HEK293 (cell line): ENCODE results near the gene RELT.

Experiments used
- GLI4 ChIP-seq: fragments of 450-650 bp; formaldehyde crosslinking; IDR thresholded peaks from 2 replicates; pipeline ENCODE4 v1.5.1; 2016; ENCODE audit warnings: missing biosample characterization, missing genetic modification characterization
- HOXA7 ChIP-seq: sonication (generic); formaldehyde crosslinking; IDR thresholded peaks from 2 replicates; pipeline ENCODE4 v1.8.1; 2022; ENCODE audit warnings: missing genetic modification reagents, borderline replicate concordance
- IKZF3 ChIP-seq: fragments of 450-650 bp; IDR thresholded peaks from 2 replicates; pipeline ENCODE4 v1.5.0; 2018; ENCODE audit warnings: missing biosample characterization, mild to moderate bottlenecking, missing genetic modification characterization, moderate library complexity
- KLF1 ChIP-seq: fragments of 450-650 bp; formaldehyde crosslinking; IDR thresholded peaks from 2 replicates; pipeline ENCODE4 v1.5.1; 2016; ENCODE audit warnings: missing biosample characterization, missing genetic modification characterization
- PRDM1 ChIP-seq: fragments of 450-650 bp; formaldehyde crosslinking; IDR thresholded peaks from 2 replicates; pipeline ENCODE4; 2016; ENCODE audit warnings: missing biosample characterization, missing genetic modification characterization
- RBAK ChIP-seq: fragments of 450-650 bp; formaldehyde crosslinking; IDR thresholded peaks from 2 replicates; pipeline ENCODE4 v1.5.1; 2016; ENCODE audit warnings: missing biosample characterization, missing genetic modification characterization
- SCRT1 ChIP-seq: fragments of 450-650 bp; formaldehyde crosslinking; IDR thresholded peaks from 2 replicates; pipeline ENCODE4 v1.5.1; 2016; ENCODE audit warnings: missing biosample characterization, missing genetic modification characterization, borderline replicate concordance
- SETDB1 ChIP-seq: IDR thresholded peaks from one replicate; pipeline ENCODE4 v1.6.1; 2017; ENCODE audit warnings: mild to moderate bottlenecking, low read length, moderate library complexity, mixed read lengths; ENCODE audit not compliant: insufficient read length
- ZBTB17 ChIP-seq: fragments of 450-650 bp; formaldehyde crosslinking; IDR thresholded peaks from 2 replicates; pipeline ENCODE4 v1.5.1; 2016; ENCODE audit warnings: missing biosample characterization, missing genetic modification characterization
- ZBTB21 ChIP-seq: fragments of 450-650 bp; formaldehyde crosslinking; IDR thresholded peaks from 2 replicates; pipeline ENCODE4 v1.5.1; 2017; ENCODE audit warnings: missing biosample characterization, missing genetic modification characterization
- ZBTB8A ChIP-seq: fragments of 450-650 bp; formaldehyde crosslinking; IDR thresholded peaks from 2 replicates; pipeline ENCODE4 v1.5.1; 2016; ENCODE audit warnings: missing biosample characterization, missing genetic modification characterization
- ZFHX2 ChIP-seq: fragments of 450-650 bp; formaldehyde crosslinking; conservative IDR thresholded peaks from 2 replicates; pipeline ENCODE4 v1.5.1; 2016; ENCODE audit warnings: missing biosample characterization, missing genetic modification characterization
- ZIC2 ChIP-seq: fragments of 450-650 bp; formaldehyde crosslinking; IDR thresholded peaks from 2 replicates; pipeline ENCODE4 v1.5.1; 2016; ENCODE audit warnings: missing biosample characterization, missing genetic modification characterization
- ZNF133 ChIP-seq: fragments of 450-650 bp; formaldehyde crosslinking; IDR thresholded peaks from 2 replicates; pipeline ENCODE4 v1.5.1; 2016; ENCODE audit warnings: missing biosample characterization, missing genetic modification characterization
- ZNF350 ChIP-seq: fragments of 450-650 bp; formaldehyde crosslinking; IDR thresholded peaks from 2 replicates; pipeline ENCODE4 v1.5.0; 2017; ENCODE audit warnings: missing biosample characterization, mild to moderate bottlenecking, missing genetic modification characterization
- ZNF423 ChIP-seq: fragments of 450-650 bp; formaldehyde crosslinking; IDR thresholded peaks from 2 replicates; pipeline ENCODE4 v1.5.1; 2016; ENCODE audit warnings: missing biosample characterization, missing genetic modification characterization
- ZNF433 ChIP-seq: fragments of 450-650 bp; formaldehyde crosslinking; IDR thresholded peaks from 2 replicates; pipeline ENCODE4 v1.5.1; 2016; ENCODE audit warnings: missing biosample characterization, missing genetic modification characterization, low read depth
- ZNF513 ChIP-seq: fragments of 450-650 bp; IDR thresholded peaks from 2 replicates; pipeline ENCODE4 v1.5.1; 2018; ENCODE audit warnings: missing biosample characterization, missing genetic modification characterization
- ZNF514 ChIP-seq: fragments of 450-650 bp; formaldehyde crosslinking; IDR thresholded peaks from 2 replicates; pipeline ENCODE4 v1.5.1; 2016; ENCODE audit warnings: missing biosample characterization, missing genetic modification characterization
- ZNF639 ChIP-seq: fragments of 450-650 bp; formaldehyde crosslinking; IDR thresholded peaks from 2 replicates; pipeline ENCODE4 v1.5.1; 2016; ENCODE audit warnings: missing biosample characterization, missing genetic modification characterization
- ZNF747 ChIP-seq: fragments of 450-650 bp; formaldehyde crosslinking; IDR thresholded peaks from 2 replicates; pipeline ENCODE4 v1.5.1; 2016; ENCODE audit warnings: missing biosample characterization, missing genetic modification characterization
- ZNF843 ChIP-seq: fragments of 450-650 bp; formaldehyde crosslinking; IDR thresholded peaks from 2 replicates; pipeline ENCODE4 v1.5.1; 2016; ENCODE audit warnings: missing biosample characterization, missing genetic modification characterization
- ZSCAN4 ChIP-seq: fragments of 450-650 bp; formaldehyde crosslinking; IDR thresholded peaks from 2 replicates; pipeline ENCODE4 v1.5.1; 2017; ENCODE audit warnings: missing biosample characterization, missing genetic modification characterization
- TF ChIP-seq, protein P1 (sequence below): fragments of 450-650 bp; formaldehyde crosslinking; IDR thresholded peaks from 2 replicates; pipeline ENCODE4 v1.5.1; 2016; ENCODE audit warnings: missing biosample characterization, missing genetic modification characterization
- TF ChIP-seq, protein P2 (sequence below): fragments of 450-650 bp; formaldehyde crosslinking; IDR thresholded peaks from 2 replicates; pipeline ENCODE4 v1.5.1; 2016; ENCODE audit warnings: missing biosample characterization, missing genetic modification characterization
- TF ChIP-seq, protein P3 (sequence below): fragments of 450-650 bp; formaldehyde crosslinking; IDR thresholded peaks from 2 replicates; pipeline ENCODE4 v1.5.1; 2016; ENCODE audit warnings: missing biosample characterization, missing genetic modification characterization

RELT gene

DNA sequence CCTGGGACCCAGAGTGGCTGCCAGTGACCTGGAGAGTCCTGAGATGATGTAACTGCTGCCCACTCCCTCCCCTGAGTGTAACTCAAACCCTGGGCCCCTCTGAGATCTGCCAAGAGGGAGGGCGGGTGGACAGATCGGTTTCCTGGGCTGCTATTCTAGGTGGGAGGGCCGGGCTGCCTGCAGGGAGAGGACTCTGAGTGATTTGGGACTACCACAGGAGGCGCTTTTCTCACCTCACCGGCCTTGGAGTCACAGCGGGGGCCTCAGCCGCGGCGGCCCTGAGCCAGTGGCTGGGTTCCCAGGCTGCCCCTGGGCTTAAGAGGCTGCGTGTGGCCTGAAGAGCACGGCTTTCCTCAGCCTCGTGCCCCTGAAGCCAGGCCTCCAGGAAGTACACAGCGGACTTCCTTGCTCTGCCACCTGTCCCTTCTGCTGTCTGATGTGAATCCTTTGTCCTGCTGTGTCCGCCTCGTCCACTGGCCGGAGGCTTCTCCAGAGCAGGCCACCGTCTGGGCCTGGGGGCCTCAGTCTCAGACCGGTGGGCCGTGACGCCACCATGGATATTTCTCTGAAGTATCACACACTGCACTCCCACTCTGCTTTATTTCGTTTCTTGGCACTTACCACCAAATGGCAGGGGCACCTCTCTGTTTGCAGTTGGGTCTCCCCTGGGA lies 11.5 kb downstream of the RELT start (continued):
- no peak for TF ChIP-seq ZSCAN4
- 0 out of 2 replicates have a peak, but pooled peaks have one; percentile 25 for TF ChIP-seq KLF1 (tag by site-specific recombination)
- no peak for TF ChIP-seq SCRT1 (tag by site-specific recombination)
- no peak for TF ChIP-seq ZNF514 (tag by site-specific recombination)
- no peak for TF ChIP-seq ZBTB21 (tag by site-specific recombination)
- no peak for TF ChIP-seq ZNF843 (tag by site-specific recombination)
- TF ChIP-seq, protein P1, sequence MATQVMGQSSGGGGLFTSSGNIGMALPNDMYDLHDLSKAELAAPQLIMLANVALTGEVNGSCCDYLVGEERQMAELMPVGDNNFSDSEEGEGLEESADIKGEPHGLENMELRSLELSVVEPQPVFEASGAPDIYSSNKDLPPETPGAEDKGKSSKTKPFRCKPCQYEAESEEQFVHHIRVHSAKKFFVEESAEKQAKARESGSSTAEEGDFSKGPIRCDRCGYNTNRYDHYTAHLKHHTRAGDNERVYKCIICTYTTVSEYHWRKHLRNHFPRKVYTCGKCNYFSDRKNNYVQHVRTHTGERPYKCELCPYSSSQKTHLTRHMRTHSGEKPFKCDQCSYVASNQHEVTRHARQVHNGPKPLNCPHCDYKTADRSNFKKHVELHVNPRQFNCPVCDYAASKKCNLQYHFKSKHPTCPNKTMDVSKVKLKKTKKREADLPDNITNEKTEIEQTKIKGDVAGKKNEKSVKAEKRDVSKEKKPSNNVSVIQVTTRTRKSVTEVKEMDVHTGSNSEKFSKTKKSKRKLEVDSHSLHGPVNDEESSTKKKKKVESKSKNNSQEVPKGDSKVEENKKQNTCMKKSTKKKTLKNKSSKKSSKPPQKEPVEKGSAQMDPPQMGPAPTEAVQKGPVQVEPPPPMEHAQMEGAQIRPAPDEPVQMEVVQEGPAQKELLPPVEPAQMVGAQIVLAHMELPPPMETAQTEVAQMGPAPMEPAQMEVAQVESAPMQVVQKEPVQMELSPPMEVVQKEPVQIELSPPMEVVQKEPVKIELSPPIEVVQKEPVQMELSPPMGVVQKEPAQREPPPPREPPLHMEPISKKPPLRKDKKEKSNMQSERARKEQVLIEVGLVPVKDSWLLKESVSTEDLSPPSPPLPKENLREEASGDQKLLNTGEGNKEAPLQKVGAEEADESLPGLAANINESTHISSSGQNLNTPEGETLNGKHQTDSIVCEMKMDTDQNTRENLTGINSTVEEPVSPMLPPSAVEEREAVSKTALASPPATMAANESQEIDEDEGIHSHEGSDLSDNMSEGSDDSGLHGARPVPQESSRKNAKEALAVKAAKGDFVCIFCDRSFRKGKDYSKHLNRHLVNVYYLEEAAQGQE (tag by site-specific recombination) = no peak
- no peak for TF ChIP-seq ZNF350 (tag by site-specific recombination)
- TF ChIP-seq ZNF133 (tag by site-specific recombination) = no peak
- TF ChIP-seq ZNF513 = no peak
- TF ChIP-seq ZBTB17 (tag by site-specific recombination) = peak; percentile 65
- no peak for TF ChIP-seq ZNF747 (tag by site-specific recombination)
- 0 out of 2 replicates have a peak, but pooled peaks have one; percentile 27 for TF ChIP-seq IKZF3
- TF ChIP-seq ZBTB8A (tag by site-specific recombination) = peak; percentile 38; the same call in 1 of the 2 replicates
- no peak for TF ChIP-seq ZNF433 (tag by site-specific recombination)
- TF ChIP-seq GLI4 (tag by site-specific recombination) = no peak
- no peak for TF ChIP-seq PRDM1 (tag by site-specific recombination)
- TF ChIP-seq ZIC2 (tag by site-specific recombination) = peak; percentile 95
- peak; percentile 69 for TF ChIP-seq ZFHX2
- TF ChIP-seq ZNF639 (tag by site-specific recombination) = no peak
- TF ChIP-seq ZNF423 (tag by site-specific recombination) = 0 out of 2 replicates have a peak, but pooled peaks have one; percentile 49
- TF ChIP-seq SETDB1 = no peak
- no peak for TF ChIP-seq HOXA7
- TF ChIP-seq, protein P2, sequence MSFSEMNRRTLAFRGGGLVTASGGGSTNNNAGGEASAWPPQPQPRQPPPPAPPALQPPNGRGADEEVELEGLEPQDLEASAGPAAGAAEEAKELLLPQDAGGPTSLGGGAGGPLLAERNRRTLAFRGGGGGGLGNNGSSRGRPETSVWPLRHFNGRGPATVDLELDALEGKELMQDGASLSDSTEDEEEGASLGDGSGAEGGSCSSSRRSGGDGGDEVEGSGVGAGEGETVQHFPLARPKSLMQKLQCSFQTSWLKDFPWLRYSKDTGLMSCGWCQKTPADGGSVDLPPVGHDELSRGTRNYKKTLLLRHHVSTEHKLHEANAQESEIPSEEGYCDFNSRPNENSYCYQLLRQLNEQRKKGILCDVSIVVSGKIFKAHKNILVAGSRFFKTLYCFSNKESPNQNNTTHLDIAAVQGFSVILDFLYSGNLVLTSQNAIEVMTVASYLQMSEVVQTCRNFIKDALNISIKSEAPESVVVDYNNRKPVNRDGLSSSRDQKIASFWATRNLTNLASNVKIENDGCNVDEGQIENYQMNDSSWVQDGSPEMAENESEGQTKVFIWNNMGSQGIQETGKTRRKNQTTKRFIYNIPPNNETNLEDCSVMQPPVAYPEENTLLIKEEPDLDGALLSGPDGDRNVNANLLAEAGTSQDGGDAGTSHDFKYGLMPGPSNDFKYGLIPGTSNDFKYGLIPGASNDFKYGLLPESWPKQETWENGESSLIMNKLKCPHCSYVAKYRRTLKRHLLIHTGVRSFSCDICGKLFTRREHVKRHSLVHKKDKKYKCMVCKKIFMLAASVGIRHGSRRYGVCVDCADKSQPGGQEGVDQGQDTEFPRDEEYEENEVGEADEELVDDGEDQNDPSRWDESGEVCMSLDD (tag by site-specific recombination) = no peak
- no peak for TF ChIP-seq RBAK (tag by site-specific recombination)
- TF ChIP-seq, protein P3, sequence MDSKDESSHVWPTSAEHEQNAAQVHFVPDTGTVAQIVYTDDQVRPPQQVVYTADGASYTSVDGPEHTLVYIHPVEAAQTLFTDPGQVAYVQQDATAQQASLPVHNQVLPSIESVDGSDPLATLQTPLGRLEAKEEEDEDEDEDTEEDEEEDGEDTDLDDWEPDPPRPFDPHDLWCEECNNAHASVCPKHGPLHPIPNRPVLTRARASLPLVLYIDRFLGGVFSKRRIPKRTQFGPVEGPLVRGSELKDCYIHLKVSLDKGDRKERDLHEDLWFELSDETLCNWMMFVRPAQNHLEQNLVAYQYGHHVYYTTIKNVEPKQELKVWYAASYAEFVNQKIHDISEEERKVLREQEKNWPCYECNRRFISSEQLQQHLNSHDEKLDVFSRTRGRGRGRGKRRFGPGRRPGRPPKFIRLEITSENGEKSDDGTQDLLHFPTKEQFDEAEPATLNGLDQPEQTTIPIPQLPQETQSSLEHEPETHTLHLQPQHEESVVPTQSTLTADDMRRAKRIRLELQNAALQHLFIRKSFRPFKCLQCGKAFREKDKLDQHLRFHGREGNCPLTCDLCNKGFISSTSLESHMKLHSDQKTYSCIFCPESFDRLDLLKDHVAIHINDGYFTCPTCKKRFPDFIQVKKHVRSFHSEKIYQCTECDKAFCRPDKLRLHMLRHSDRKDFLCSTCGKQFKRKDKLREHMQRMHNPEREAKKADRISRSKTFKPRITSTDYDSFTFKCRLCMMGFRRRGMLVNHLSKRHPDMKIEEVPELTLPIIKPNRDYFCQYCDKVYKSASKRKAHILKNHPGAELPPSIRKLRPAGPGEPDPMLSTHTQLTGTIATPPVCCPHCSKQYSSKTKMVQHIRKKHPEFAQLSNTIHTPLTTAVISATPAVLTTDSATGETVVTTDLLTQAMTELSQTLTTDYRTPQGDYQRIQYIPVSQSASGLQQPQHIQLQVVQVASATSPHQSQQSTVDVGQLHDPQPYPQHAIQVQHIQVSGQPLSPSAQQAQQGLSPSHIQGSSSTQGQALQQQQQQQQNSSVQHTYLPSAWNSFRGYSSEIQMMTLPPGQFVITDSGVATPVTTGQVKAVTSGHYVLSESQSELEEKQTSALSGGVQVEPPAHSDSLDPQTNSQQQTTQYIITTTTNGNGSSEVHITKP (tag by site-specific recombination) = 0 out of 2 replicates have a peak, but pooled peaks have one; percentile 17
